ENCODE data around the gene NAE1. TPM values are rescaled to one million over a fixed set of nuclear protein-coding genes. Genes with fewer than 3 reads are reported as not detected.
A peak's percentile ranks its signal among the peaks of the same experiment; 100 is the strongest.

Gene NAE1
- polyA plus RNA-seq, 1 donor = 67.6 TPM

GRCh38 chr16:66850115-66850815, 19.5 kb upstream of the NAE1 start:
- Histone ChIP-seq H3K4me1 (ENCODE audit: control insufficient read depth, insufficient read depth, low read length) (peaks cover 18% of the 10 kb centered on the region), H3K36me3 (ENCODE audit: control insufficient read depth, insufficient read depth, low read length) (no peaks in the 10 kb centered on the region), H3K27me3 (ENCODE audit: control insufficient read depth, insufficient read depth, low read length) (peaks cover 13% of the 10 kb centered on the region), H3K9me3 (ENCODE audit: control insufficient read depth, low read depth, low read length) (no peaks in the 10 kb centered on the region), H3K27ac (ENCODE audit: low read length) (no peak overlapping the region), H3K4me3 (ENCODE audit: low read length) (no peak overlapping the region)
- DNase-seq = no peak
- no CpG with 5 or more reads among the region's 14 CpGs for WGBS (ENCODE audit: insufficient coverage, low lambda C conversion rate)

- no CpG with 5 or more reads among the region's 4 CpGs for WGBS (ENCODE audit: insufficient coverage, low lambda C conversion rate)
- H3K36me3 ChIP-seq (ENCODE audit: control insufficient read depth, insufficient read depth, low read length) = no peaks in the 10 kb centered on the region
- peaks cover 21% of the 10 kb centered on the region for H3K4me1 ChIP-seq (ENCODE audit: control insufficient read depth, insufficient read depth, low read length)
- no peak for DNase-seq
- peaks cover 18% of the 10 kb centered on the region for H3K27me3 ChIP-seq (ENCODE audit: control insufficient read depth, insufficient read depth, low read length)
- no peaks in the 10 kb centered on the region for H3K9me3 ChIP-seq (ENCODE audit: control insufficient read depth, low read depth, low read length)
- H3K27ac ChIP-seq (ENCODE audit: low read length) = no peak overlapping the region
- no peak overlapping the region for H3K4me3 ChIP-seq (ENCODE audit: low read length)
These were observed 18.8 kb upstream of the NAE1 start for GRCh38 chr16:66849549-66849948.

- no peaks in the 10 kb centered on the region for H3K9me3 ChIP-seq (ENCODE audit: control insufficient read depth, low read depth, low read length)
- DNase-seq = peak in 1 of 2 donors; percentile 48
- peak overlapping the region; percentile 75 for H3K27ac ChIP-seq (ENCODE audit: low read length)
- no peaks in the 10 kb centered on the region for H3K36me3 ChIP-seq (ENCODE audit: control insufficient read depth, insufficient read depth, low read length)
- whole genome bisulfite sequencing (ENCODE audit: insufficient coverage, low lambda C conversion rate) = no CpG with 5 or more reads among the region's 2 CpGs
- H3K4me3 ChIP-seq (ENCODE audit: low read length) = no peak overlapping the region
- H3K27me3 ChIP-seq (ENCODE audit: control insufficient read depth, insufficient read depth, low read length) = peaks cover 23% of the 10 kb centered on the region
- peaks cover 21% of the 10 kb centered on the region for H3K4me1 ChIP-seq (ENCODE audit: control insufficient read depth, insufficient read depth, low read length)
These were observed 18.2 kb upstream of the NAE1 start for GRCh38 chr16:66849021-66849420.

GRCh38 chr16:66848172-66848571, 17.4 kb upstream of the NAE1 start:
- H3K27ac ChIP-seq (ENCODE audit: low read length) = peak overlapping the region; percentile 75

GRCh38 chr16:66847533-66848067, 16.8 kb upstream of the NAE1 start:
- DNase-seq = peak; percentile 63 to 89
- peaks cover 21% of the 10 kb centered on the region for H3K4me1 ChIP-seq (ENCODE audit: control insufficient read depth, insufficient read depth, low read length)
- WGBS (ENCODE audit: insufficient coverage, low lambda C conversion rate) = no CpG with 5 or more reads among the region's 6 CpGs
- H3K27me3 ChIP-seq (ENCODE audit: control insufficient read depth, insufficient read depth, low read length) = peaks cover 32% of the 10 kb centered on the region
- H3K27ac ChIP-seq (ENCODE audit: low read length) = peak overlapping the region; percentile 75
- H3K4me3 ChIP-seq (ENCODE audit: low read length) = no peak overlapping the region
- H3K9me3 ChIP-seq (ENCODE audit: control insufficient read depth, low read depth, low read length) = no peaks in the 10 kb centered on the region
- H3K36me3 ChIP-seq (ENCODE audit: control insufficient read depth, insufficient read depth, low read length) = no peaks in the 10 kb centered on the region

More at GRCh38 chr16:66848172-66848571, 17.4 kb upstream of the NAE1 start:
- Histone ChIP-seq H3K4me3 (ENCODE audit: low read length) (no peak overlapping the region), H3K9me3 (ENCODE audit: control insufficient read depth, low read depth, low read length) (no peaks in the 10 kb centered on the region), H3K4me1 (ENCODE audit: control insufficient read depth, insufficient read depth, low read length) (peaks cover 21% of the 10 kb centered on the region), H3K36me3 (ENCODE audit: control insufficient read depth, insufficient read depth, low read length) (no peaks in the 10 kb centered on the region), H3K27me3 (ENCODE audit: control insufficient read depth, insufficient read depth, low read length) (peaks cover 29% of the 10 kb centered on the region)
- WGBS (ENCODE audit: insufficient coverage, low lambda C conversion rate) = no CpG with 5 or more reads among the region's 2 CpGs
- DNase-seq = no peak

GRCh38 chr16:66846831-66847230, 16.1 kb upstream of the NAE1 start:
- no CpG with 5 or more reads among the region's 6 CpGs for WGBS (ENCODE audit: insufficient coverage, low lambda C conversion rate)
- DNase-seq = no peak
- Histone ChIP-seq H3K4me1 (ENCODE audit: control insufficient read depth, insufficient read depth, low read length) (peaks cover 21% of the 10 kb centered on the region), H3K4me3 (ENCODE audit: low read length) (no peak overlapping the region), H3K27ac (ENCODE audit: low read length) (no peak overlapping the region), H3K27me3 (ENCODE audit: control insufficient read depth, insufficient read depth, low read length) (peaks cover 32% of the 10 kb centered on the region), H3K36me3 (ENCODE audit: control insufficient read depth, insufficient read depth, low read length) (no peaks in the 10 kb centered on the region), H3K9me3 (ENCODE audit: control insufficient read depth, low read depth, low read length) (no peaks in the 10 kb centered on the region)

GRCh38 chr16:66846266-66846665, 15.5 kb upstream of the NAE1 start:
- no CpG with 5 or more reads among the region's 1 CpG for WGBS (ENCODE audit: insufficient coverage, low lambda C conversion rate)
- Histone ChIP-seq H3K9me3 (ENCODE audit: control insufficient read depth, low read depth, low read length) (no peaks in the 10 kb centered on the region), H3K27ac (ENCODE audit: low read length) (no peak overlapping the region), H3K36me3 (ENCODE audit: control insufficient read depth, insufficient read depth, low read length) (no peaks in the 10 kb centered on the region), H3K27me3 (ENCODE audit: control insufficient read depth, insufficient read depth, low read length) (peaks cover 32% of the 10 kb centered on the region), H3K4me3 (ENCODE audit: low read length) (no peak overlapping the region), H3K4me1 (ENCODE audit: control insufficient read depth, insufficient read depth, low read length) (peaks cover 21% of the 10 kb centered on the region)
- no peak for DNase-seq

GRCh38 chr16:66845791-66846221, 15.0 kb upstream of the NAE1 start:
- H3K4me1 ChIP-seq (ENCODE audit: control insufficient read depth, insufficient read depth, low read length) = peaks cover 21% of the 10 kb centered on the region
- no peak overlapping the region for H3K4me3 ChIP-seq (ENCODE audit: low read length)
- WGBS (ENCODE audit: insufficient coverage, low lambda C conversion rate) = 60% methylated on average over 1 of the region's 9 CpGs
- peaks cover 32% of the 10 kb centered on the region for H3K27me3 ChIP-seq (ENCODE audit: control insufficient read depth, insufficient read depth, low read length)
- no peaks in the 10 kb centered on the region for H3K36me3 ChIP-seq (ENCODE audit: control insufficient read depth, insufficient read depth, low read length)
- DNase-seq = no peak
- no peaks in the 10 kb centered on the region for H3K9me3 ChIP-seq (ENCODE audit: control insufficient read depth, low read depth, low read length)
- H3K27ac ChIP-seq (ENCODE audit: low read length) = no peak overlapping the region

GRCh38 chr16:66845080-66845410, 14.3 kb upstream of the NAE1 start:
- peaks cover 32% of the 10 kb centered on the region for H3K27me3 ChIP-seq (ENCODE audit: control insufficient read depth, insufficient read depth, low read length)
- no peaks in the 10 kb centered on the region for H3K9me3 ChIP-seq (ENCODE audit: control insufficient read depth, low read depth, low read length)
- H3K4me3 ChIP-seq (ENCODE audit: low read length) = peak overlapping the region; percentile 45
- H3K36me3 ChIP-seq (ENCODE audit: control insufficient read depth, insufficient read depth, low read length) = no peaks in the 10 kb centered on the region
- DNase-seq = no peak
- no peak overlapping the region for H3K27ac ChIP-seq (ENCODE audit: low read length)
- peaks cover 21% of the 10 kb centered on the region for H3K4me1 ChIP-seq (ENCODE audit: control insufficient read depth, insufficient read depth, low read length)
- no CpG with 5 or more reads among the region's 10 CpGs for WGBS (ENCODE audit: insufficient coverage, low lambda C conversion rate)

GRCh38 chr16:66844342-66845079, 13.7 kb upstream of the NAE1 start, which contains the start of gene CA7:
TSS of gene CA7 (plus strand) at chr16:66844414. CDS start at chr16:66844488, 74 bp downstream.
- H3K36me3 ChIP-seq (ENCODE audit: control insufficient read depth, insufficient read depth, low read length) = no peaks in the 10 kb centered on the region
- peaks cover 32% of the 10 kb centered on the region for H3K27me3 ChIP-seq (ENCODE audit: control insufficient read depth, insufficient read depth, low read length)
- H3K9me3 ChIP-seq (ENCODE audit: control insufficient read depth, low read depth, low read length) = no peaks in the 10 kb centered on the region
- H3K4me1 ChIP-seq (ENCODE audit: control insufficient read depth, insufficient read depth, low read length) = peaks cover 21% of the 10 kb centered on the region
- no CpG with 5 or more reads among the region's 79 CpGs for WGBS (ENCODE audit: insufficient coverage, low lambda C conversion rate)
- peak within 1 kb of the TSS; percentile 45 for H3K4me3 ChIP-seq (ENCODE audit: low read length)
- DNase-seq = peak in 1 of 2 donors; percentile 31
- no peak within 1 kb of the TSS for H3K27ac ChIP-seq (ENCODE audit: low read length)

Data from large intestine (tissue), 3 donors.